ENCODE measurements around the gene KRT6B. TPM values are rescaled to one million over a fixed set of nuclear protein-coding genes. Genes with fewer than 3 reads are reported as not detected.

The KRT6B gene
- polyA plus RNA-seq, 4 donors: 0.67 TPM; not detected in 3

DNA sequence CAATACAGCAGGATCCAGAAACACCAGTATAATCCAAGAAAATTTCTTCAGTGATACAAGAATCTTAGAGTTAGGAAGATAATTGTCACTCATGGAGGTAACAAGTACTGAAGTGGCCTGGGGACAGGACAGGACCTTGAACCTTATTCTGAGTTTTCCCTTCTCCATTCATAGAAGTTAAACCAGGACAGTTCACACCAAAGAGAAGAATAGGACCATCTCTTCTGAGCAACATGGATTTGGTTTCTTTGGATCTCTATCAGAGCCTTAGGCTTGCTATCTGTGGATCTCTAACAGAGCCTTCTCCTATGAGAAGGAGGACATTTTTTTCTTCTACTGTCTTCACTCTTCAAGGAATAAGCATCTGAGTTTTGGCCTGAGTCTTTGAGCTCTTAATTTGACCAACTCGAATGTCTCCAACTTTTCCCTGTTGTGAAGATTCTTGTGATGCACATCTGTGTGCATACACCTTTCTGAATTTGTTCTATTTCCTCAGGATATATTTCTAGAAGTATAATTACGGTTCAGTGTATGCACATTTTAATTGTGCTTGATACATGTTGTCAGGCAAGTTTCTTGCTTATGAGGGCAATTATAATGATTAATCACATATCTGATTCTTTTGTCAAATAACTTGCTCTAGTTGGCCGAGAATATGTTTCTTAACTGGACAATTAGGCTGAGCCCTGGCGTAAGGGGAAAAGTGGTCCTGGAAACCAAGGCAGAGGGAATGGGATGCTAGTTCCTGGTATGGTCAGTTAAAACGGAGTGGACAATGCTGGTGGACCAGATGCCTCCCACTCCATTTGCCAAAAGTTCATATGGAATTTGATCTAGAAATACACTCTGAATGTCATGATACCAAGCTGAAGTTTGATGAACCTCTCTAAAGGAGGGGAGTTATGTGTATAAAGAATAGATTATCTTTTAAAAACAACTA, 34.5 kb upstream of the KRT6B start:
- H3K4me3 ChIP-seq (ENCODE audit: low read depth in 1 of 3, low read length in 3 of 3): no peak overlapping the region
- 73 to 79% (median 77%) methylated on average over 5 of the region's 5 CpGs for WGBS, 3 donors
- H3K27ac ChIP-seq (ENCODE audit: low read depth in 1 of 3, low read length in 2 of 3): no peak overlapping the region
- FAIRE-seq (no peak), DNase-seq (no peak)
- H3K36me3 ChIP-seq (ENCODE audit: control insufficient read depth in 3 of 3, insufficient read depth in 2 of 3, low read depth in 1 of 3, low read length in 3 of 3): no peaks in the 10 kb centered on the region
- no peaks in the 10 kb centered on the region for H3K4me1 ChIP-seq (ENCODE audit: control insufficient read depth in 3 of 3, insufficient read depth in 2 of 3, low read depth in 1 of 3, low read length in 2 of 3)
- H3K9me3 ChIP-seq (ENCODE audit: control insufficient read depth in 2 of 2, insufficient read depth in 1 of 2, low read depth in 1 of 2, low read length in 1 of 2): no peaks in the 10 kb centered on the region
- peaks cover 0 to 8% (median under 1%) of the 10 kb centered on the region in 3 donors for H3K27me3 ChIP-seq (ENCODE audit: control insufficient read depth in 3 of 3, insufficient read depth in 3 of 3, low read length in 3 of 3)

DNA sequence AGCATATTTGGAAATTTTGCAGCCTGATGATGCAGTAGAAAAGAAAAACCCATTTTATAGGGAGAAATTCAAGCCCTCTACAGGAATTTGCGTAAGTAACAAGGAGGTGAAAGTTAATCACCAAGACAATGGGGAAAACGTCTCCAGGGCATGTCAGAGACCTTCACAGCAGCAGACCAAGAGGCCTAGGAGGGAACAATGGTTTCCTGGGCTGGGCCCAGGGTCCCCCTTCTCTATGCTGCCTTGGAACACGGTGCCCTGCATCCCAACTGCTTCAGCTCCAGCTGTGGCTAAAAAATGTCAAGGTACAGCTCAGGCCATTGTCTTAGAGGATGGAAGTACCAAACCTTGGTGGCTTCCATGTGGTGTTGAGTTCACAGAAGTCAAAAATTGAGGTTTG, 28.1 kb upstream of the KRT6B start:
- H3K4me3 ChIP-seq (ENCODE audit: low read depth in 1 of 3, low read length in 3 of 3): no peak overlapping the region
- no peaks in the 10 kb centered on the region for H3K4me1 ChIP-seq (ENCODE audit: control insufficient read depth in 3 of 3, insufficient read depth in 2 of 3, low read depth in 1 of 3, low read length in 2 of 3)
- DNase-seq (no peak), FAIRE-seq (no peak)
- 50 to 54% (median 50%) methylated on average over 3 of the region's 3 CpGs for WGBS, 3 donors
- no peaks in the 10 kb centered on the region for H3K9me3 ChIP-seq (ENCODE audit: control insufficient read depth in 2 of 2, insufficient read depth in 1 of 2, low read depth in 1 of 2, low read length in 1 of 2)
- no peaks in the 10 kb centered on the region for H3K27me3 ChIP-seq (ENCODE audit: control insufficient read depth in 3 of 3, insufficient read depth in 3 of 3, low read length in 3 of 3)
- H3K27ac ChIP-seq (ENCODE audit: low read depth in 1 of 3, low read length in 2 of 3): no peak overlapping the region
- no peaks in the 10 kb centered on the region for H3K36me3 ChIP-seq (ENCODE audit: control insufficient read depth in 3 of 3, insufficient read depth in 2 of 3, low read depth in 1 of 3, low read length in 3 of 3)

DNA sequence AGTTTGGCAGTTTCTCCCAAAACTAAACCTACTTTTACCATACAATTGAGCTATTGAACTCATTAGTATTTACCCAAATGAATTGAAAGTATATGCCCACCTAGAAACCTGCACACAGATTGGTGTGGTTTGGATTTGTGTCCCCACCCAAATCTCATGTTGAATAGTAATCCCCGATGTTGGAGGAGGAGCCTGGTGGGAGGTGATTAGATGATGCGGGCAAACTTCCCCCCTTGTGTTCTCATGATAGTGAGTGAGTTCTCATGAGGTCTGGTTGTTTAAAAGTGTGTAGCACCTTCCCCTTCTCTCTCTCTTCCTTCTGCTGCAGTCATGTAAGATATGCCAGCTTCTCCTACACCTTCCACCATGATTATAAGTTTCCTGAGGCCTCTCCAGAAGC, 25.7 kb upstream of the KRT6B start:
- DNase-seq (no peak), FAIRE-seq (no peak)
- H3K36me3 ChIP-seq (ENCODE audit: control insufficient read depth in 3 of 3, insufficient read depth in 2 of 3, low read depth in 1 of 3, low read length in 3 of 3): no peaks in the 10 kb centered on the region
- no peaks in the 10 kb centered on the region for H3K4me1 ChIP-seq (ENCODE audit: control insufficient read depth in 3 of 3, insufficient read depth in 2 of 3, low read depth in 1 of 3, low read length in 2 of 3)
- no peaks in the 10 kb centered on the region for H3K27me3 ChIP-seq (ENCODE audit: control insufficient read depth in 3 of 3, insufficient read depth in 3 of 3, low read length in 3 of 3)
- H3K27ac ChIP-seq (ENCODE audit: low read depth in 1 of 3, low read length in 2 of 3): no peak overlapping the region
- no peaks in the 10 kb centered on the region for H3K9me3 ChIP-seq (ENCODE audit: control insufficient read depth in 2 of 2, insufficient read depth in 1 of 2, low read depth in 1 of 2, low read length in 1 of 2)
- no peak overlapping the region for H3K4me3 ChIP-seq (ENCODE audit: low read depth in 1 of 3, low read length in 3 of 3)
- WGBS, 3 donors: 39 to 65% (median 50%) methylated on average over 2 of the region's 2 CpGs

DNA sequence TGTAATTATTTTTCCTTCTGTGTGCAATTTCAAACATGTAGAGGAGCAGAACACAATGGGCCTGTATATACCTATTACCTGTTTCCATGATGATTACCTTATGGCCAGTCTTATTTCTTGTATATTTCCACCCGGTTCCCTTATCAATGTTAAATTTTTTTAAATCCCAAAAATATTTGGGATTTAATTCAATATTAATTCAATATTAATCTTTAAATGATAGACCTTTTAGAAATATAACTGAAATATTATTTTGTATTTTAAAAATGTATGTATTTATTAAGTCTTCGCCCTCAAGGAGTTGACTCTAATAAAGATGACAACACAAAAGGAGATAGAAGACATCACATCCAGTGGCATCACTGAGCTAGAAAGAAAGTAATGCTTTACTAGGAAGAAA, 22.3 kb upstream of the KRT6B start:
- H3K4me1 ChIP-seq (ENCODE audit: control insufficient read depth in 3 of 3, insufficient read depth in 2 of 3, low read depth in 1 of 3, low read length in 2 of 3): no peaks in the 10 kb centered on the region
- WGBS, 3 donors: 92 to 94% (median 93%) methylated on average over 2 of the region's 2 CpGs
- H3K9me3 ChIP-seq (ENCODE audit: control insufficient read depth in 2 of 2, insufficient read depth in 1 of 2, low read depth in 1 of 2, low read length in 1 of 2): no peaks in the 10 kb centered on the region
- H3K36me3 ChIP-seq (ENCODE audit: control insufficient read depth in 3 of 3, insufficient read depth in 2 of 3, low read depth in 1 of 3, low read length in 3 of 3): no peaks in the 10 kb centered on the region
- no peak overlapping the region for H3K4me3 ChIP-seq (ENCODE audit: low read depth in 1 of 3, low read length in 3 of 3)
- FAIRE-seq (no peak), DNase-seq (no peak)
- no peak overlapping the region for H3K27ac ChIP-seq (ENCODE audit: low read depth in 1 of 3, low read length in 2 of 3)
- no peaks in the 10 kb centered on the region for H3K27me3 ChIP-seq (ENCODE audit: control insufficient read depth in 3 of 3, insufficient read depth in 3 of 3, low read length in 3 of 3)

DNA sequence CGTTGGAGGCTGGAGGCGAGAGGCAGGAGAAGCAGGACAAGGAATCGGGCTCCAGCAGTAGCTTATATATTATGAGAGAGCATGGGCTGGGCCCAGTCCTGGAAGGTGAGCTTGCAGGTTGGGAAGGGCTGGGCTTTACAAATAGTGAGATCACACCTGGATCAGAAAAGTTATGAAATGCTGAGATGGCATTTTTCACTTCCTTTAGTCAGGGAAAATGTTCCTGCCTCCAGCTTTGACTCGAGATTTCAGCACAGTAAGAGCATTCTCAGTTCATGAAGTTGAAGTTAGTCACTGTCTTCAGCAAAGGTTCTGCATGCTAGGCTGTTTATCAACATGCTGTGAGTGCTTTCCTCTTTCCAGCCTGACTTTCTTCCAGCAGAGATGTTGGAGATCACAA, 21.8 kb upstream of the KRT6B start, which contains the start of gene KRT6C:
KRT6C (minus strand) TSS at position 38 of the 400 bp plus-strand sequence. CDS start 68 bp downstream, outside the sequence.
- Histone ChIP-seq H3K9me3 (ENCODE audit: control insufficient read depth in 2 of 2, insufficient read depth in 1 of 2, low read depth in 1 of 2, low read length in 1 of 2) (no peaks in the 10 kb centered on the region), H3K27ac (ENCODE audit: low read depth in 1 of 3, low read length in 2 of 3) (no peak within 1 kb of the TSS), H3K4me3 (ENCODE audit: low read depth in 1 of 3, low read length in 3 of 3) (no peak within 1 kb of the TSS), H3K27me3 (ENCODE audit: control insufficient read depth in 3 of 3, insufficient read depth in 3 of 3, low read length in 3 of 3) (no peaks in the 10 kb centered on the region), H3K4me1 (ENCODE audit: control insufficient read depth in 3 of 3, insufficient read depth in 2 of 3, low read depth in 1 of 3, low read length in 2 of 3) (no peaks in the 10 kb centered on the region), H3K36me3 (ENCODE audit: control insufficient read depth in 3 of 3, insufficient read depth in 2 of 3, low read depth in 1 of 3, low read length in 3 of 3) (no peaks in the 10 kb centered on the region)
- FAIRE-seq: no peak
- no peak for DNase-seq
- 66 to 77% (median 71%) methylated on average over 4 of the region's 4 CpGs for WGBS, 3 donors

DNA sequence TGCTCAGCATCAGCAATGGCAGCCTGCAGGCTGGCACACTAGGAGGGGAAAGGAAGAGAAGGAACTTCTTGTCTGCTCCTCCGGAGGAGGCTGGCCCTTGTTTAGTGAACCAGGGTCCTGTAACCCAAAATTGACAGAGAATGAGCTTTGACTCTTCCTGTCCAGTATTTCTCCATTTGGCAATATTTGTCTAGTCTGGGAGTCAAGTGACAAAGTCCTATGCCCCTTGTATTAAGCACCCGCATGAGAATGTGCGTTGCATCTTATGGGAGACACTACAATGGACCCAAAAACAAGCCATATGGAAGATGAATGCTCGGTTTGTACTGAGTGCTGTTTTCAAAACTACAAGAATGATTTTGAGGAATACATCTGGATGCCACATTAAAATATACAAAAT, 17.9 kb upstream of the KRT6B start:
- no peaks in the 10 kb centered on the region for H3K27me3 ChIP-seq (ENCODE audit: control insufficient read depth in 3 of 3, insufficient read depth in 3 of 3, low read length in 3 of 3)
- no peaks in the 10 kb centered on the region for H3K36me3 ChIP-seq (ENCODE audit: control insufficient read depth in 3 of 3, insufficient read depth in 2 of 3, low read depth in 1 of 3, low read length in 3 of 3)
- no peak overlapping the region for H3K27ac ChIP-seq (ENCODE audit: low read depth in 1 of 3, low read length in 2 of 3)
- no peak overlapping the region for H3K4me3 ChIP-seq (ENCODE audit: low read depth in 1 of 3, low read length in 3 of 3)
- DNase-seq (no peak), FAIRE-seq (no peak)
- no peaks in the 10 kb centered on the region for H3K4me1 ChIP-seq (ENCODE audit: control insufficient read depth in 3 of 3, insufficient read depth in 2 of 3, low read depth in 1 of 3, low read length in 2 of 3)
- WGBS, 3 donors: 59 to 83% (median 78%) methylated on average over 4 of the region's 4 CpGs
- no peaks in the 10 kb centered on the region for H3K9me3 ChIP-seq (ENCODE audit: control insufficient read depth in 2 of 2, insufficient read depth in 1 of 2, low read depth in 1 of 2, low read length in 1 of 2)

DNA sequence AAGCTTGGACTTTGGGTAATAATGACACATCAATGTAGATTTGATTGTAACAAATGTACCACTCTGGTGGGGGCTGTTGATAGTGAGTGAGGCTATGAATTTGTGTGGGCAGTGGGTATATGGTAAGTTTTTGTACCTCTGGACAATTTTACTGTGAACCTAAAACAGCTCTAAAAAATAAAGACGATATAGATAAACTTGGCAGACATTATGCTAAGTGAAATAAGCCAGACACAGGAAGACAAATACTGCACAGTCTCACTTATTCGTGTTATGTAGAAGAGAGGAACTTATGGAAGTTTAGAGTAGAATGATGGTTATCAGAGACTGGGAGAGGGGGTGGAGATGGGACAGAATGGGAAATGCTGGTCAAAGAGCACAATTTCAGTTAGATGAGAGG, 13.0 kb upstream of the KRT6B start:
- 47 to 69% (median 60%) methylated on average over 2 of the region's 2 CpGs for WGBS, 3 donors
- H3K36me3 ChIP-seq (ENCODE audit: control insufficient read depth in 3 of 3, insufficient read depth in 2 of 3, low read depth in 1 of 3, low read length in 3 of 3): no peaks in the 10 kb centered on the region

DNA sequence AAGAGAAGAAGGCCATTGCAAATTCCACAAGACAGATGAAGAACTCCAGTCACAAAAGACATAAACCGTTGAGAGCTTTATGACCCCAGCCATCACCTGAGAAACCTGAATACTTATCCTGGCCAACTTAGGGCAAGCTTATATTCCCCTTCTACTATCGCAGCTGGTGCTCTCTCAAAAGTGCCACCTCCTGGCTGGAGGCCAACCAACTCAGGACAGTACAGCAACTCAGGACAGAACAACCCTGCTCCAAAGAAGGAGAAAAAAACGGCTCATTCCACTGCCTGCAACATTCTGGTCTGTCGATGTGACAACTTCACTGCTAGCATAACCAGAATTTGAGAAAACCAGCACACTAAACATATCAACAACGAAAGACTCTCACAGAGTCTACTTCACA, 9.7 kb upstream of the KRT6B start:
- Histone ChIP-seq H3K9me3 (ENCODE audit: control insufficient read depth in 2 of 2, insufficient read depth in 1 of 2, low read depth in 1 of 2, low read length in 1 of 2) (no peaks in the 10 kb centered on the region), H3K36me3 (ENCODE audit: control insufficient read depth in 3 of 3, insufficient read depth in 2 of 3, low read depth in 1 of 3, low read length in 3 of 3) (no peaks in the 10 kb centered on the region), H3K4me1 (ENCODE audit: control insufficient read depth in 3 of 3, insufficient read depth in 2 of 3, low read depth in 1 of 3, low read length in 2 of 3) (no peaks in the 10 kb centered on the region), H3K27me3 (ENCODE audit: control insufficient read depth in 3 of 3, insufficient read depth in 3 of 3, low read length in 3 of 3) (peaks cover 0 to 2% (median 0%) of the 10 kb centered on the region in 3 donors), H3K4me3 (ENCODE audit: low read depth in 1 of 3, low read length in 3 of 3) (no peak overlapping the region), H3K27ac (ENCODE audit: low read depth in 1 of 3, low read length in 2 of 3) (no peak overlapping the region)
- 29 to 55% (median 40%) methylated on average over 5 of the region's 5 CpGs for WGBS, 3 donors
- FAIRE-seq (no peak), DNase-seq (no peak)

More for the DNA sequence above, 13.0 kb upstream of the KRT6B start:
- Histone ChIP-seq H3K27ac (ENCODE audit: low read depth in 1 of 3, low read length in 2 of 3) (no peak overlapping the region), H3K9me3 (ENCODE audit: control insufficient read depth in 2 of 2, insufficient read depth in 1 of 2, low read depth in 1 of 2, low read length in 1 of 2) (no peaks in the 10 kb centered on the region), H3K27me3 (ENCODE audit: control insufficient read depth in 3 of 3, insufficient read depth in 3 of 3, low read length in 3 of 3) (peaks cover 0 to 2% (median 0%) of the 10 kb centered on the region in 3 donors), H3K4me3 (ENCODE audit: low read depth in 1 of 3, low read length in 3 of 3) (no peak overlapping the region), H3K4me1 (ENCODE audit: control insufficient read depth in 3 of 3, insufficient read depth in 2 of 3, low read depth in 1 of 3, low read length in 2 of 3) (no peaks in the 10 kb centered on the region)
- FAIRE-seq (no peak), DNase-seq (no peak)
